Measurements from ENCODE around the gene CRISP1.

- TF ChIP-seq CTCF (IDR thresholded peaks at IDR 0.05; ENCODE audit: poor library complexity, severe bottlenecking) (no peak), EZH2 (IDR thresholded peaks at IDR 0.05; ENCODE audit: borderline replicate concordance, insufficient read depth, low read length, poor library complexity, severe bottlenecking) (no peak), RAD21 (conservative IDR thresholded peaks at IDR 0.05) (no peak), EP300 (conservative IDR thresholded peaks at IDR 0.05; ENCODE audit: poor library complexity, severe bottlenecking) (no peak), TAF1 (IDR thresholded peaks at IDR 0.05; ENCODE audit: low read depth) (no peak), POLR2AphosphoS5 (IDR thresholded peaks at IDR 0.05) (no peak), REST (IDR thresholded peaks at IDR 0.05; ENCODE audit: borderline replicate concordance) (no peak), SMC3 (conservative IDR thresholded peaks at IDR 0.05; ENCODE audit: poor library complexity) (no peak), MXI1 (conservative IDR thresholded peaks at IDR 0.05; ENCODE audit: poor library complexity, severe bottlenecking) (no peak)
Observed at GRCh38 chr6:49906526-49906925, 40.2 kb upstream of the CRISP1 start.

Measured in neural cell (in vitro differentiated cells).